Endothelial cell (in vitro differentiated cells): ENCODE results near the gene GFM1. TPM values are rescaled to one million over a fixed set of nuclear protein-coding genes. Genes with fewer than 3 reads are reported as not detected.

Source experiments
- DNase-seq: peaks from one replicate; pipeline ENCODE4 v3.0.0; 2021; ENCODE audit warnings: low spot score
- H3K27ac Mint-ChIP-seq: one replicate; pipeline ENCODE4 v1.8.0; 2021; ENCODE audit warnings: mixed read lengths, inconsistent platforms; ENCODE audit not compliant: unreplicated experiment
- H3K27me3 Mint-ChIP-seq: one replicate; pipeline ENCODE4 v1.8.0; 2021; ENCODE audit warnings: mild to moderate bottlenecking, moderate library complexity, mixed read lengths, inconsistent platforms; ENCODE audit not compliant: unreplicated experiment
- H3K36me3 Mint-ChIP-seq: one replicate; pipeline ENCODE4 v1.8.0; 2021; ENCODE audit warnings: mild to moderate bottlenecking, low read depth, mixed read lengths, inconsistent platforms; ENCODE audit not compliant: unreplicated experiment
- H3K4me1 Mint-ChIP-seq: one replicate; pipeline ENCODE4 v1.8.0; 2021; ENCODE audit warnings: mild to moderate bottlenecking, mixed read lengths, inconsistent platforms; ENCODE audit not compliant: unreplicated experiment
- H3K4me3 Mint-ChIP-seq: one replicate; pipeline ENCODE4 v1.8.0; 2021; ENCODE audit warnings: mild to moderate bottlenecking, mixed read lengths, inconsistent platforms; ENCODE audit not compliant: unreplicated experiment
- H3K9me3 Mint-ChIP-seq: one replicate; pipeline ENCODE4 v1.8.0; 2021; ENCODE audit warnings: mixed read lengths, inconsistent platforms; ENCODE audit not compliant: unreplicated experiment
- CTCF ChIP-seq: fragments of 200-600 bp; sonication (generic); IDR thresholded peaks from one replicate; pipeline ENCODE4 v1.5.0; 2021; ENCODE audit warnings: antibody characterized with exemption; ENCODE audit not compliant: unreplicated experiment
- total RNA-seq: library from RNA; stranded (reverse); fragmentation: NEBNext Ultra II Directional; extraction: Animal tissue kit (Norgen Biotek cat#: 25700); gene quantifications from one replicate; pipeline ENCODE4 v1.2.1, GENCODE V29; 2021; ENCODE audit not compliant: unreplicated experiment

The GFM1 gene
- total RNA-seq, 1 donor from 2014 or later, result 71.2 TPM

DNA sequence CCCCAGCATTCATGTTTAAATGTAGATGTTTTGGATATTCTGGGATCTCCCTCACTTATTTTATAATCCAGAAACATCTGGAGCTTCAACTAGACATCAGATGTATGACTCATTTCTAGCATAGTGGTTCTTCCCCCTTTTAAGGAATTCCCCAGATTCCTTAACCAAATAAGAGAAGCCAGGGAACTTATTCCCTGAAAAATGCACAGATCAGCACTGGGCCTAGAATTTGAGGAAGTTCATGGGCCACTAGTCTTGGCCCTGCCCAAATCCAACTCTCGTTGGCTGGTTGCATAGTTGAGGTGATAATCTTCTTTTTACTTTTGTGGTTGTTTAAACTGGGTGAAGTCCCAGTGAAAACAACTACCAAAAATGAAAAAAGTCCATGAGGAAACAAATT lies 67.6 kb downstream of the GFM1 start:
- Mint-ChIP-seq H3K4me1 (peaks cover 40% of the 10 kb centered on the region), H3K27ac (peak overlapping the region; percentile 10)
- DNase-seq, result no peak

DNA sequence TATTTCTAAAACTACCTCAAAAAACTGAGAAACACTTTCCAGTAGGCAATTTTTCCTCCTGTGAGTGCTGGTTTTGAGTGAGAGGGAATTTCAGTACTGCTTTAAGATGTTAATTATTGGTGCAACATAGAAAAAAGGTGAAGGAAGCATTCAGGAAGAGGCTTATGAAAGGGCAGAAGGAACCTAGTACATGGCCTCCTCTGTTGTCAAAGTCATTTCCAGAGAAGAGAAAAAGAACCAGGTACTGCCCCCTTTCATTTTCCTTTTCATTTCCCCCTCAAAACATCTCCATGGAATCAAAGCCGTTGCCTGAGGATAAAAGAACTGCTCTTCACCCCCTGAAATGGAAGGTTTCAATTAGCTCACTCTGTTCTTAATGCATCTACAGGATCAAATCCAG lies 68.1 kb downstream of the GFM1 start:
- H3K9me3 Mint-ChIP-seq, result no peaks in the 10 kb centered on the region
- peaks cover 30% of the 10 kb centered on the region for H3K36me3 Mint-ChIP-seq
- peaks cover 46% of the 10 kb centered on the region for H3K4me1 Mint-ChIP-seq
- H3K27ac Mint-ChIP-seq, result peak overlapping the region; percentile 96
- no peak for DNase-seq
- TF ChIP-seq CTCF, result no peak
- peaks cover 8% of the 10 kb centered on the region for H3K27me3 Mint-ChIP-seq
- no peak overlapping the region for H3K4me3 Mint-ChIP-seq

More for the DNA sequence above, 67.6 kb downstream of the GFM1 start:
- Mint-ChIP-seq H3K9me3 (no peaks in the 10 kb centered on the region), H3K36me3 (peaks cover 34% of the 10 kb centered on the region), H3K27me3 (peaks cover 6% of the 10 kb centered on the region), H3K4me3 (peak overlapping the region; percentile 28)
- no peak for TF ChIP-seq CTCF

DNA sequence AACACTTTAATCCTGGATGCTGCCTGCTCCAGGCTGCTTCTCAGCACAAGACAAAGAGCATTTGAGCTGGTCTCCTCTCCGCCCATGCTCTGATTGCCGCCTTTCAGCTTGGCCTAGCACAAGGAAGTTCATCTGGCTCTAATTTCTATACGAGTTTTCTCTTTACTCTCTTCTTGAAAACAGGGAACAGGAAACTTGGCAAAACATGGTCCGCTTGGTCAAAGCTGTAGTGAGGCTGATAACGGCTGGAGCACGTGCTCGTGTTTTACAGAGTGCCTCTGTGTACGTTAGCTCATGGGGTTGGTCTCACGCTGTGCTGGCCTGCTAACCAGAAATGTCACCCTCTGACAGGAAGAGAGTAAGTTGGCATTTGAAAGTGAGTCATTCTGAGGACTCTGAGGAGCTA lies 68.8 kb downstream of the GFM1 start:
- Mint-ChIP-seq H3K27me3 (peaks cover 10% of the 10 kb centered on the region), H3K36me3 (peaks cover 27% of the 10 kb centered on the region), H3K27ac (peak overlapping the region; percentile 96), H3K4me3 (peak overlapping the region; percentile 25), H3K9me3 (no peaks in the 10 kb centered on the region), H3K4me1 (peaks cover 48% of the 10 kb centered on the region)
- peak; percentile 37 for DNase-seq
- TF ChIP-seq CTCF, result no peak

DNA sequence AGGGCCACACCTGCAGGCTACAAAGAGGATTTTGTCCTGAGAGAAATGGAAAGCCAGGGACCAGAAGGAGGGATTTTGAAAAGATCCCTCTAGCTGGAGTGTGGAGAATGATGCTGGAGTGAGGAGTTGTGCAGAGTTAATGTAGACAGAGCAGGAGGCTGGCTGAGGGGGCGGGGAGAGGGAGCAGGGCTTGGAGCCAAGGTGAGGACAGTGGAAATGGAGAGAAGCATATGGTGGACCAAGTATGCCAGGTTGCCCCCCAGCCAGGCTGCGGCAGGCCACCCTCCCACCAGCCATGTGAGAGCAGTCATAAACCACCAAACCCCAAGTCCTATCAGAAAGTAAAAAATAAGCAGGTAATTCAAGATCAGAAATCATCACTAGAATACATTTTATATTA lies 73.2 kb downstream of the GFM1 start:
- Mint-ChIP-seq H3K36me3 (peaks cover 20% of the 10 kb centered on the region), H3K9me3 (no peaks in the 10 kb centered on the region), H3K27ac (no peak overlapping the region), H3K4me3 (no peak overlapping the region), H3K4me1 (peaks cover 65% of the 10 kb centered on the region), H3K27me3 (peaks cover 14% of the 10 kb centered on the region)
- TF ChIP-seq CTCF, result no peak
- DNase-seq, result no peak

DNA sequence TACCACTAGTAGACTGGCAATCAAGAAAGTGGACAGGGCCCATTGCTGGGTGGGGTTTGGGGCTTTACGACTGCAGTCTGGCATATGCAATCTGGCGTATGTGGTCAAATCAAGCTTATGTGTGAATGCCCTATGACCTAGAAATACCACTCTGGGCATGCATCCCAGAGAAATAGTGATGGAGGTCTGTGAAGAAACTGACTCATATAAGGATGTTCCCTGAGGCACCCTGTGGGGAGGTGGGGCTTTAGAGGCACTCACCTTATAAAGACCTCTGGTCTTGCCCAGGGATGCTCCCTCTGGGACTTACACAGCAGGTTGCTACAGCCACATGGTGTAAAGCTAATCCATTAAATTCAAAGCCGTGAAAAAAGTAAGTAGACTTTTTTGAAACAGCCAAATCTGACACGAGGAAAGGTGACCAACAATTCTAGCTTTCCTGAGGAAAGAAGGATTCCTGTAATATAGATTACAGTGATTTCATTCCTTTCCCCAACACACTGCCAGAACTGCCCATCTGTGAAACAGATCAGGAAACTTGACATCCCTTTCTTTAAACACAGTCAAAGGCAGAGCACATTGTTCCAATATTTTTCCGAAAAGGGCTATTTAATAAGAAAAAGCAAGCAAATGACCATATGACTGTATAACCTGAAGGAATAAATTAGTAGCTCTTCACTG lies 74.3 kb downstream of the GFM1 start:
- TF ChIP-seq CTCF, result no peak
- Mint-ChIP-seq H3K36me3 (peaks cover 20% of the 10 kb centered on the region), H3K27ac (no peak overlapping the region), H3K4me1 (peaks cover 63% of the 10 kb centered on the region), H3K27me3 (peaks cover 18% of the 10 kb centered on the region), H3K9me3 (no peaks in the 10 kb centered on the region), H3K4me3 (no peak overlapping the region)
- DNase-seq, result no peak
